ENCODE results near the gene ZDHHC7.
"Not testable (repeated sequence)": the region's sequence is repeated elsewhere in the genome, so short reads cannot be mapped to it uniquely, and the experiment has no call there.

The ZDHHC7 gene

DNA sequence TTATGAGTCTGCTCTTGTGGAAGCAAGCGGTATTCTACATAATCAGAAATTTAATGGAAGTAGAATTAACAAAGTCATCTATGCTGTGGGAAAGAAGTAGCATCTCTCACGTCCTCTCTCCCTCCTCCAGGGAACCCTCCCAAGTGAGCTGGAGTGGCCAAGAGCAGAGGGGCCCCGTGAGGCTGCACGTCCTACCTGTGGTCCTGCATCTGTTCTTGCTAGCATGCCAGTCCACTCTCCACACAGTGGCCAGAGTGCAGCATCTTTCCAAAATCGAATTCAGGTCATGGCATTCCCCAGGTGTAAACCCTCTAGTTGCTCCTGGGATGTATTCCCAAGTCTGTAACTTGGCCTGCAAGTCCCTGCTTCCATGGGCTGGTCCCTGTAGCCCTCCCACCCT lies 26.4 kb upstream of the ZDHHC7 start:
- TF ChIP-seq, protein P1, sequence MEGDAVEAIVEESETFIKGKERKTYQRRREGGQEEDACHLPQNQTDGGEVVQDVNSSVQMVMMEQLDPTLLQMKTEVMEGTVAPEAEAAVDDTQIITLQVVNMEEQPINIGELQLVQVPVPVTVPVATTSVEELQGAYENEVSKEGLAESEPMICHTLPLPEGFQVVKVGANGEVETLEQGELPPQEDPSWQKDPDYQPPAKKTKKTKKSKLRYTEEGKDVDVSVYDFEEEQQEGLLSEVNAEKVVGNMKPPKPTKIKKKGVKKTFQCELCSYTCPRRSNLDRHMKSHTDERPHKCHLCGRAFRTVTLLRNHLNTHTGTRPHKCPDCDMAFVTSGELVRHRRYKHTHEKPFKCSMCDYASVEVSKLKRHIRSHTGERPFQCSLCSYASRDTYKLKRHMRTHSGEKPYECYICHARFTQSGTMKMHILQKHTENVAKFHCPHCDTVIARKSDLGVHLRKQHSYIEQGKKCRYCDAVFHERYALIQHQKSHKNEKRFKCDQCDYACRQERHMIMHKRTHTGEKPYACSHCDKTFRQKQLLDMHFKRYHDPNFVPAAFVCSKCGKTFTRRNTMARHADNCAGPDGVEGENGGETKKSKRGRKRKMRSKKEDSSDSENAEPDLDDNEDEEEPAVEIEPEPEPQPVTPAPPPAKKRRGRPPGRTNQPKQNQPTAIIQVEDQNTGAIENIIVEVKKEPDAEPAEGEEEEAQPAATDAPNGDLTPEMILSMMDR (IDR thresholded peaks at IDR 0.05; ENCODE audit: control extremely low read depth, extremely low read depth, low read depth, missing control alignments): no peak
- CTCF ChIA-PET: no interaction called here
- POLR2A ChIA-PET: no interaction called here
- DNase-seq (ENCODE audit: extremely low spot score): no peak

DNA sequence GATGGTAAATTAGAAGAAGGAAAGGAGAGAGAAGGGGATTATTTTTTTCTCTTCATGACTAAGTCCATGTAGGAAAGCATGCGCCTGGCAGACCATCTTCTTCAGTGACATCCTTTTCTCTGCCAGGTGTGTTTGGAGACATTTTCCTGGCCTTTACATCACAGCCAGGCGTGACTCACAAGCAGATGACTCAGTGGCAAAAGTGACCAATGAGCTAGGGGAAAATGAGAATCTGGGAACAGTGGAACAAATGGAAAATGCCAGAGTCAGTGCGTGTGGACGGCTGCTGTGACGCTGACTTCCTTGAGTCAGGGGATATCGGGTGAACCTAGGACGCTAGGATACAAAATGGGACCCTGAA lies 25.7 kb upstream of the ZDHHC7 start:
- POLR2A ChIA-PET: no interaction called here
- no peak for DNase-seq (ENCODE audit: extremely low spot score)
- CTCF ChIA-PET: no interaction called here
- TF ChIP-seq, protein P1 (IDR thresholded peaks at IDR 0.05; ENCODE audit: control extremely low read depth, extremely low read depth, low read depth, missing control alignments): no peak

DNA sequence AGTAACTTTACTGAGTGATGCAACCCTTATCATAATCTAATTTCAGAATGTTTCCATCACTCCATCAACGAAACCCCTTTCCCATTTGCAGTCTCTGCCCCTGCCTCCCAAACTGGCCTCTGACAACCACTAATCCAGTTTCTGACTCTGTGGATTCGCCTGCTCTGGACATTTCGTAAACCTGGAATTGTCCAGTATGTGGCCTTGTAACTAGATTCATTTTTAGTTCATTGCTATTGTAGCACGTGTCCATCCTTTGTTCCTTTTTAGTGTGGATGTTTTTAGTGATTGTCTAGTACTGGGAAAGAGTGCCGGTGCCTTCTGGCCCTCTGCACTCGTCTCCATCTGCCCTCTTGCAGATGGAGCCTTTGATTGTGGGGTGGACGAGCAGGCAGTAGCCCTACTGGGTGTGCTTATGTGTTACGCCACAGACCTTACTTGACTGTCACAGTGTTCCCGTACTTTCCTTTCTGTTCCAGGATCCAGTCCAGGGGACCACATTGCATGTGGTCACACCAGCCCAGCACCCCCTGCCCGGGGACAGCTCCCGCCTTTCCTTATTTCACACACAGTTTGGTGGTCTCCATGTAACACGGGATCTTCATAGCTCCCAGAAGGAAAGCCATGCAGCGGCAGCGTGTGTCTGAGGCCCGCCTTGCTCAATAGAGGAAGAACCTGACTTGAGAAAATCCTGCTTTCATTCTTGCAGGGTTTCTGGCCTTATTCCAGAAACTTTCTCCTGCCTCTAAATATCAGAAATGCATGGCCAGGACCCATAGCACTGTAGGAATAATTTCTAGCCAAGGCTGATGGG lies 25.1 kb upstream of the ZDHHC7 start:
- TF ChIP-seq, protein P1 (IDR thresholded peaks at IDR 0.05; ENCODE audit: control extremely low read depth, extremely low read depth, low read depth, missing control alignments): no peak
- DNase-seq (ENCODE audit: extremely low spot score): no peak
- POLR2A ChIA-PET: no interaction called here
- CTCF ChIA-PET: no interaction called here

DNA sequence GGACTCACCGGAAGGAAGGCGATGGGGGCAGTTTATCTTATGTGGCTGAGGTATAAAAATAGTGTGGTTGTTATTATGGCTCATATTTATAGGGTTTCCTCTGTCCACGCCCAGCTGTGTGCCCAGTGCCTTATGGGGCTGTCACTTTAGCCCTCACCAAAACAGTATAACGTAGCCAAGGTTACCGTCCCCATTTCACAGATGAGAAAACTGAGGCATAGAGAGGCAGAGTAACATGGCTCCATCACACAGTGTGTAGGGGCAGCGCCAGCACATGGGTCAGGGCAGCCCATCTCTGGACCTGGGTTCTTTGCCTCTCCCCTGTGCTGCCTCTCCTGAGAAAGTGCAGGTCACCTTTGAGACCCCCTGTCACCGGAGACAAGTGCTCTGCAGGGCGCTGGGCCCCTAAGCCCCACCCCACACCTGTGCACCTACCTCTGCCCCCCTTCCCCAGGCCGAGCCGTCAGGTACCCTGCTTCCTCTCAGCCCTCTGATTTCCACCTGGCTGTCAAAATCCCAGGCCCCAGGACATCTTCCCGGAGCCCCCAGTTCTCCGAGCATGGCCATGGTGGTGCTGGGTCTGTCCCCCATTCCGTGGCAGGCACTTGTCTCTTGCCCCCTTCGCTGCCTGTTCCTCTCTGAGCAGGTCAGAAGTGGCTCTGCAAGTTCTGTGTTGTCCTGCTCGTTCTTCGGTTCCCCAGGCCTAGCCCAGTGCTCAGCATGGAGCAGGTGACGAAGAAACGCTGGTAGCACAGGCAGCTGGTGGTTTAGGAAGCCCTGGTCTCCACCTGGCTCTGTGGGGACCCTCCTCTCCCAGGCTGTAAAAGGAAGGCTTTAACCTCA lies 23.5 kb upstream of the ZDHHC7 start:
- CTCF ChIA-PET: interaction anchor here (0.6 to 1.0 kb wide), 2 partner anchors 29 to 31 kb away, joined by 3 read pairs; no protein-coding TSS in a partner anchor
- DNase-seq (ENCODE audit: extremely low spot score): no peak
- TF ChIP-seq, protein P1 (IDR thresholded peaks at IDR 0.05; ENCODE audit: control extremely low read depth, extremely low read depth, low read depth, missing control alignments): no peak
- POLR2A ChIA-PET: no interaction called here

DNA sequence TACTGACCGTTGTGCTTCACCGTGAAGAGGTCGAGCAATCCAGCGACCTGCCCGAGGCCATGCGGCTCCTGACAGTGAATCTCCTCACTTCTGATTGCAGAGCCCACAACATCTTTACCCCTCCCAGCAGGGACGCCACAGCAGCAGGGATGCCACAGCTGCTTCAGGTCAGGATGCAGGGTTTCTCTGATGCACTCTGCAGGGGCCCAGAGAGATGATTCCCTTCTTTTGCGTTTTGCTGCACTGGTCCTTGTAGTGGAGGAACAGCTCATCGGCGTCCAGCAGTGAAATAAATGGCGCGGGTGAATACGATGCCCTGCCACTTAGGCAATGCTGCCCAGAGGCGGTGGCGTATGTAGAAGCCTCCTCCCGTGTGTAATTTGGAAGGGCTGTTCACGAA lies 21.8 kb upstream of the ZDHHC7 start:
- CTCF ChIA-PET: no interaction called here
- POLR2A ChIA-PET: no interaction called here
- DNase-seq (ENCODE audit: extremely low spot score): no peak
- TF ChIP-seq, protein P1 (IDR thresholded peaks at IDR 0.05; ENCODE audit: control extremely low read depth, extremely low read depth, low read depth, missing control alignments): no peak

DNA sequence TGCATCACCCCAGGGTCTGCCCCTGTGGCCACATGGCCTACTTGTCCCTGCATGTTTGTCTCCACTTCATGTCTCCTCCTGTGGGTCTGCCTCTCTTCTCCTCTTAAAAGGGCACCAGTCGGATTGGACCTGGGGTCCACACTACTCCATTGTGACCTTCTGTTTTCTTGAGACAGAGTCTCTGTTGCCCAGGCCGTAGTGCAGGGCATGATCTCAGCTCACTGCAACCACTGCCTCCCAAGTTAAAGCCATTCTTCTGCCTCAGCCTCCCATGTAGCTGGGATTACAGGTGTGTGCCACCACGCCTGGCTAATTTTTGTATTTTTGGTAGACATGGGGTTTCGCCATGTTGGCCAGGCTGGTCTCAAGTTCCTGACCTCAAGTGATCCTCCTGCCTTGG lies 20.9 kb upstream of the ZDHHC7 start:
- POLR2A ChIA-PET; DNase-seq (ENCODE audit: extremely low spot score); CTCF ChIA-PET: not testable (repeated sequence)

DNA sequence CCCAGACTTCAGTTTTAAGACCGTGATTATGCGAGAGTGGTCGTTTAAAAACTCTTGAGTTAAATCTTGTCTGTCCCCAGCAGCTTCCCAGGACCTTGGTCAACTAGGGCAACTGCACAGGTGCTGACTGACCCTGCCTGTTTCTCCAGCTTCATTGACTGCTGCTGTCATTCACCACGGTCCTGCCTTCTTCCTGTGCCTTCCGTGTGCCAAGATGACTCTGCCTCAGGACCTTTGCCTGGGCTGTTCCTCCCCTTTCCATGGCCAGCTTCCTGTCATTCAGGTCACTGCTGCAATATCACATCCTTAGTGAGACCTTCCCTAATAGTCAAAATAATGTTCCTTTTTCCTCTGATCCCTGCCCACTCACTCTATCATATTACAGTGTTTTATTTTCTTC lies 20.1 kb upstream of the ZDHHC7 start:
- CTCF ChIA-PET: interaction anchor here (1.5 to 1.7 kb wide), 2 partner anchors 15 to 526 kb away, joined by 3 to 5 read pairs; no protein-coding TSS in a partner anchor
- TF ChIP-seq, protein P1 (IDR thresholded peaks at IDR 0.05; ENCODE audit: control extremely low read depth, extremely low read depth, low read depth, missing control alignments): no peak
- no peak for DNase-seq (ENCODE audit: extremely low spot score)
- POLR2A ChIA-PET: no interaction called here

Measured in GM10248 (cell line).